Right lobe of liver (tissue), 6 donors: ENCODE data around the gene SDHAF1. TPM values are rescaled to one million over a fixed set of nuclear protein-coding genes. Genes with fewer than 3 reads are reported as not detected.

ENCODE experiments used
- ATAC-seq, 4 donors: fragments of 200-7000 bp; cut with Tn5 transposase; one replicate each; pipeline ENCODE4 v1.9.1; 2020; ENCODE audit warnings: mild to moderate bottlenecking in 4 of 4, moderate library complexity in 4 of 4
- DNase-seq, 3 donors: peaks; one replicate each; pipeline ENCODE4 v3.0.0-alpha.2; 2020
- H3K27ac ChIP-seq, 3 donors: fragments of 200-600 bp; one replicate each; pipeline ENCODE4 v1.8.0; 2022
- H3K27me3 ChIP-seq, 2 donors: fragments of 200-600 bp; one replicate each; pipeline ENCODE4 v1.8.0; 2022
- H3K36me3 ChIP-seq, 4 donors: fragments of 200-600 bp; sonication (generic) in 1 of 4; one replicate each; pipeline versions ENCODE4 v1.5.1 to v1.8.0; 2017 to 2022; ENCODE audit warnings: control low read depth in 1 of 4
- H3K4me1 ChIP-seq, 4 donors: fragments of 200-600 bp; sonication (generic) in 1 of 4; one replicate each; pipeline versions ENCODE4 v1.5.1 to v1.8.0; 2017 to 2022; ENCODE audit warnings: control low read depth in 1 of 4
- H3K4me3 ChIP-seq, 3 donors: fragments of 200-600 bp; one replicate each; pipeline ENCODE4 v1.8.0; 2022
- H3K9me3 ChIP-seq, 4 donors: fragments of 200-600 bp; sonication (generic) in 1 of 4; one replicate each; pipeline versions ENCODE4 v1.5.1 to v1.8.0; 2017 to 2022; ENCODE audit warnings: control low read depth in 1 of 4
- POLR2A ChIP-seq: fragments of 450-650 bp; IDR thresholded peaks from one replicate; pipeline ENCODE4 v1.6.1; 2017; ENCODE audit warnings: antibody characterized with exemption, mild to moderate bottlenecking
- WGBS: methylation state at CpG from one replicate; pipeline ENCODE4 v1.1.6; 2018; ENCODE audit warnings: low coverage, low lambda C conversion rate; ENCODE audit not compliant: insufficient coverage; ENCODE audit errors: missing lambda C conversion rate; 5-methylcytosine and 5-hydroxymethylcytosine counted together
- intact Hi-C, 2 donors: fragments of 100-400 bp; cut with DNase I; formaldehyde crosslinking; loops; one replicate each; pipeline versions ENCODE4 v1.11.2 to v1.14.1; 2022
- total RNA-seq, 6 experiments: library from RNA; depleted of rRNA in 2 of 6; stranded (reverse); fragments of >200 nt in 2 of 6; fragmentation: NEBNext Ultra II Directional in 3 of 6; extraction: Animal tissue kit (Norgen Biotek cat#: 25700) in 3 of 6; gene quantifications; one replicate each; pipeline versions ENCODE4 v1.1.0 to v1.2.4, GENCODE V29; 2016 to 2023
- TF ChIP-seq, protein P1 (sequence below), 4 donors: fragments of 200-600 bp in 3 of 4; fragments of 450-650 bp in 1 of 4; IDR thresholded peaks; one replicate each; pipeline versions ENCODE4 v1.5.1 to v1.8.0; 2016 to 2022; ENCODE audit warnings: antibody characterized with exemption in 4 of 4, mild to moderate bottlenecking in 2 of 4
- donor health status: DM: no; HTN: yes; CAD: no.
- donor health status: DM: no; HTN: no; CAD: no.
- donor health status: DM: no; HTN: no; CAD: no.
- donor health status: DM: no; HTN: yes; CAD: no.
- donor health status: DM: no; HTN: yes; CAD: no.

SDHAF1 gene
- total RNA-seq, 6 experiments from 2014 or later: 8.4 to 41.9 (median 12.0) TPM

DNA sequence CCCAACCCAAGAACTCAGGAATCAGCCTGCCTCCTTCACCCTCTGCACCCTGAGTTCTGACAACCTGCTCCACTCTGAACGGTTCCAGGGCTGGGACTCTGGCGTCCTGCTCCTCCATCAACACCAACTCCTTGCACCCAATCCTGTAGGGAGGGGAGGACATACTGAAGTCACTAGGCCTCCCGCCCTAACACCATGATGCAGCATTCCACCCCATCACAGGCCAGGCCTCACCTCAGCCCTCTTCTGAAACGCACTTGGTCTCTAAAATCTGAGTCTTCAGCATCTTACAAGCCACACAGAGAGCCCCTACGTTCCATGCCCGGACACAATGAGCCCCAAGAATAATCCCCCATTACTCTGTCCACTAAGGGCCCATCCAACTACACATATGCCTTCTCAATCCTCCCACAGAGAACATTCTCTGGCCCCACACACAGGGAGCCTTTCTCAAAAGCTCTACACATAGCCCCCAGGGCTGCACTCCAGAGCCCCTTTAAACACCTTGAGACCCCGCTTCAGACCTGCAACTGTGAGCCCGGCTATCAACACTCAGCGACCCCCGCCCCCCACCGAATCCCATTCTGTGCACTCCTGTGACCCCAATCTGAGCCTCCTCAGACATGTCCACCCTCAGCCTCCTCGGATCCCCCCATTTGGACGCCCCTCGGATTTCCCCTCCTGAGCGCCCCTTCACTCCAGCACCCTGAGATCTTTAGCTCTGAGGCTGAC lies 18.5 kb downstream of the SDHAF1 start:
- Histone ChIP-seq H3K4me1 (peaks cover 0 to 15% (median 2%) of the 10 kb centered on the region in 4 donors), H3K4me3 (peak overlapping the region; percentile 61 to 76 (median 72)), H3K9me3 (no peaks in the 10 kb centered on the region), H3K27me3 (no peaks in the 10 kb centered on the region), H3K27ac (peak overlapping the region; percentile 70 to 76 (median 70)), H3K36me3 (no peaks in the 10 kb centered on the region)
- intact Hi-C loops: no loop called here
- ATAC-seq: no peak
- WGBS: 25% methylated on average over 14 of the region's 15 CpGs
- peak in 1 of 3 donors; percentile 57 for DNase-seq
- no peak for TF ChIP-seq POLR2A
- TF ChIP-seq, protein P1, sequence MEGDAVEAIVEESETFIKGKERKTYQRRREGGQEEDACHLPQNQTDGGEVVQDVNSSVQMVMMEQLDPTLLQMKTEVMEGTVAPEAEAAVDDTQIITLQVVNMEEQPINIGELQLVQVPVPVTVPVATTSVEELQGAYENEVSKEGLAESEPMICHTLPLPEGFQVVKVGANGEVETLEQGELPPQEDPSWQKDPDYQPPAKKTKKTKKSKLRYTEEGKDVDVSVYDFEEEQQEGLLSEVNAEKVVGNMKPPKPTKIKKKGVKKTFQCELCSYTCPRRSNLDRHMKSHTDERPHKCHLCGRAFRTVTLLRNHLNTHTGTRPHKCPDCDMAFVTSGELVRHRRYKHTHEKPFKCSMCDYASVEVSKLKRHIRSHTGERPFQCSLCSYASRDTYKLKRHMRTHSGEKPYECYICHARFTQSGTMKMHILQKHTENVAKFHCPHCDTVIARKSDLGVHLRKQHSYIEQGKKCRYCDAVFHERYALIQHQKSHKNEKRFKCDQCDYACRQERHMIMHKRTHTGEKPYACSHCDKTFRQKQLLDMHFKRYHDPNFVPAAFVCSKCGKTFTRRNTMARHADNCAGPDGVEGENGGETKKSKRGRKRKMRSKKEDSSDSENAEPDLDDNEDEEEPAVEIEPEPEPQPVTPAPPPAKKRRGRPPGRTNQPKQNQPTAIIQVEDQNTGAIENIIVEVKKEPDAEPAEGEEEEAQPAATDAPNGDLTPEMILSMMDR (IDR thresholded peaks at IDR 0.05): no peak

DNA sequence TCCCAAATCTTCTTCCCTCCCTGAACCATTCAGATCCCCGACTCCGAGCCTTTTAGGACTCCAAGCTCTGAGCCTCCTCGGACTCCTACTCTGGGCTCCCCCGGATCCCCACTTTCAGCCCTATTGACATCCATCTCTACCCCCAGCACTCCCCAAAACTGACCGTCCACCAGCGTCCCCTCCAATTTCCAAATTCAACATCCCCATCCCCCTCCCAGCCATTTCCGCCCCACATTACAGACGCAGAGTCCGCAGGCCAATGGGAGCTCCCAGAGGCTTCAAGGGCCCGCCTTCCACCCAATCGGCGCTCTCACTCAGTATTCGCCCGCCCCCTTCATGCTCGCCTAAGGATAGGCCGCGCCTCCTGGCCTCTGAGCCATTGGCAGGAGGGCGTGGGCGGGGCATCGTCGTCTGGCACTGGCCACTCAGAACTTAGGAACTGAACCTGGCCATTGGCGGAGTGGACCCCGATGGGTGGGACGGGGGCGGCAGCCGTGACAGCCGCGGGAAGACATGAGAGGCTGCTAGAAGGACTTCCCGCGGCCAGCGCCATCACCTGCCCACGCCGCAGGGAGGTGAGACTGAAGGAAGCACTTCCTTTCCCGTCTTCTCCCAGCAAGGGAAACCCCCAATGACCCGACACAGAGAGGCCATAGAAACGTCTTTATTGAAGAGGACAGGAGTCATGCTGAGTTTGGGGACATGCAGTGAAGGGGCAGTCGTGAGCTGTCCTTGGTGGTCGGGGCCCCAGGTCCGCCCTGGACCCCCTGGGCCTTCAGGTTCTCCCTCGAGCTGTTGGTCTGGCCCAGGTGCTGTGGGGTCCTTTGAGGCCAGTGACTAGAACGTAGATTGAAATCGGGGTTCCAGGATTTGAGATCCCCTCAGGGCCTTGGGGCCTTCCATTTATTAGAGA lies 19.3 kb downstream of the SDHAF1 start, which contains the start of gene ALKBH6:
ALKBH6 (minus strand) TSS at position 202 of the 913 bp plus-strand sequence. CDS start 816 bp downstream, outside the sequence.
- ATAC-seq: peak; percentile 96 to 98 (median 96)
- peak; percentile 43 for TF ChIP-seq POLR2A
- TF ChIP-seq, protein P1 (IDR thresholded peaks at IDR 0.05): no peak
- 0% methylated on average over 24 of the region's 42 CpGs for WGBS
- peak; percentile 100 for DNase-seq
- Histone ChIP-seq H3K4me1 (peaks cover 0 to 11% (median 0%) of the 10 kb centered on the region in 4 donors), H3K27ac (peak within 1 kb of the TSS; percentile 70 to 76 (median 70)), H3K27me3 (no peaks in the 10 kb centered on the region), H3K36me3 (no peaks in the 10 kb centered on the region), H3K4me3 (peak within 1 kb of the TSS; percentile 61 to 76 (median 72)), H3K9me3 (no peaks in the 10 kb centered on the region)
- intact Hi-C loops: no loop called here

DNA sequence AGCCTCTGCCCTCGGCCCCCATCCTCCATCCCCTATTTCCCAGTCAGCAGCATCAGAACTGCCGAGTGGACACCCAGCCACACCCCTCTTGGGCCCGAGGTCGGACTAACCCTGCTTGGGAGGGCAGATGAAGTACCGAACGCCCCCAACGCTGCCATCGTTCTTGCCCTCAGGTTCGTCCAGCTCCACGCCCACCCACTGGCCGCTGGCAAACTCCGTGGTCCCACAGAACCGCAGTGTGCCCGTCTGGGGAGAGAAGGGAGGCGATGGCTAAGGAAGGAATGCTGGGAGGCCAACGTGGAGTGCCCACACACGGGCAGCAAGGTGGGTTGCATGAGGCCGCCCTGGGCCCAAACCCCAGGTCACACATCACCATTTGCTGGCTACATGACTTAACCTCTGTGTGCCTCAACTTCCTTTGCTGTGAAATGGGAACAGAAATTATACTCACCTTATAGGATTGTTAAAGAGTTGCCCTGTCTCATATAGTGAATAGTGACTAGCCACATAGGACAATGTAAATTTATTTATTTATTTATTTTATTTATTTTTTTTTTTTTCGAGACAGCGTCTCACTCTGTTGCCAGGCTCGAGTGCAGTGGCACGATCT lies 24.2 kb downstream of the SDHAF1 start:
- no peak overlapping the region for H3K4me3 ChIP-seq
- ATAC-seq: no peak
- no peak for DNase-seq
- no peaks in the 10 kb centered on the region for H3K36me3 ChIP-seq
- no peak overlapping the region for H3K27ac ChIP-seq
- TF ChIP-seq, protein P1 (IDR thresholded peaks at IDR 0.05): no peak
- H3K4me1 ChIP-seq: peaks cover 0 to 4% (median 0%) of the 10 kb centered on the region in 4 donors
- intact Hi-C loops: no loop called here
- WGBS: 96% methylated on average over 5 of the region's 22 CpGs
- no peaks in the 10 kb centered on the region for H3K27me3 ChIP-seq
- H3K9me3 ChIP-seq: no peaks in the 10 kb centered on the region

DNA sequence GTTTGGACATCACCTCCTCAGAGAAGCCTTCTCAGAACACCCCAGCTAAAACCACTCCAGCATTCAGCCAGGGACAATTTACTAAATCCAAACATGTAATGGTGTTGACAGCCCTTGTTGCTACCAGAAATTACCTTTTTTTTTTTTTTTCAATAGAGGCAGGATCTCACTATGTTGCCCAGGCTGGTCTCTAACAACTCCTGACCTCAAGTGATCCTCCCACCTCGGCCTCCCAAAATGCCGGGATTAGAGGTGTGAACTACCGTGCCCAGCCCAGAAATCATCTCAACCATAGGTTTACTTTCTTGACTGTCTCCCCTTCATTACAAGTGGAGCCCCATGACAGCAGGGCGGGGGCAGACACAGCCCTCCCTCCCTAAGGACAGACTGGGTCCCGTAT lies 28.4 kb downstream of the SDHAF1 start:
- no peaks in the 10 kb centered on the region for H3K36me3 ChIP-seq
- intact Hi-C loops: no loop called here
- DNase-seq: no peak
- H3K4me1 ChIP-seq: no peaks in the 10 kb centered on the region
- no peak overlapping the region for H3K4me3 ChIP-seq
- no peaks in the 10 kb centered on the region for H3K27me3 ChIP-seq
- 94% methylated on average over 5 of the region's 5 CpGs for WGBS
- TF ChIP-seq, protein P1 (IDR thresholded peaks at IDR 0.05): no peak
- no peak for TF ChIP-seq POLR2A
- ATAC-seq: no peak
- no peak overlapping the region for H3K27ac ChIP-seq
- H3K9me3 ChIP-seq: no peaks in the 10 kb centered on the region
